Measurements from ENCODE around the gene SHLD2. TPM values are rescaled to one million over a fixed set of nuclear protein-coding genes. Genes with fewer than 3 reads are reported as not detected.

SHLD2 gene
- total and polyA plus RNA-seq, 2 of the 13 experiments (the other 11 are each of a cell fraction or from before 2014, with no cell fraction given), result 25.7 to 53.7 TPM

DNA sequence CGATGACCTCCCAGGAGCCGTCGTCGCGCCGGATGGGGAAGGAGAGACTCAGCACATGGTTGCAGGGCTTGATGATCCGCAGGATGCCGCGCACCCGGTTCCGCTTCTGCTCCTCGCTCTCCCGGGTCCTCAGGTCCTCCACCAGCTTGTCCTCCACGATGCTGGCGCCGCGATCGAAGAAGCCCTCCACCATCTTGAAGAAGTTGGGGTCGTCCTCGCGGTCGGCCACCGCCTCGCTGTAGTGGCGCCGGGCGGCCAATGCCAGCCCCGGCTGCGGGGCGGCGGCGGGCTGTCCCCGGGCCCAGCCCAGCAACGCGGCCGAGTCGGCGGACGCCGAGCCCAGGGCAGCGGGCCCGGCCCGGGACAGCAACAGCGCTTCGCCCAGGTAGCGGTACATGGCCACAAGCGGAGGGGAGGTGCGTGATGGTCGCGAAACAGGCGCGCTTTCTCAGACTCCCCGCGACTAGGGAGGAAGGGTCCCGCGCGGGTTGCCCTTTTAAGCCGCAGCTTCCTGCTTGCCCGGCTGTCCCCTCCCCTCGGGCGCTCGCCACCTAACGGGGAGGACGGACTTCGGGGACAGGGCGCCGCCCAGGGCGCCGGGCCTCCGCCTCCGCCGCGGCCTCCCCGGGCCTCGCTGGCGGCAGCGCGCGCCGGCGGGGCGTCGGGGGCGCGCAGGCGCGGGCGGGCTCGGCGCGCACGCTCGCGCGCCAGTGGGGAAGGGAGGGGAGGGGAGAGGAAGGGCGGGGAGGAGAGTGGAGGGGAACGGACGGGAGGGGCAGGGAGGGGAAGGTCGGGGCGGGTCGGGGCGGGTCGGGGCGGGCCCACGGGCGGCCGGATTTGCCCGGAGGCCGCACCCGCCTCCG lies at the start of gene SHLD2, which contains the start of gene GLUD1 (continued):
- TF ChIP-seq MTF2 (CRISPR knock-in tag; IDR thresholded peaks at IDR 0.05; ENCODE audit: borderline replicate concordance), result no peak
- TF ChIP-seq, protein P1, sequence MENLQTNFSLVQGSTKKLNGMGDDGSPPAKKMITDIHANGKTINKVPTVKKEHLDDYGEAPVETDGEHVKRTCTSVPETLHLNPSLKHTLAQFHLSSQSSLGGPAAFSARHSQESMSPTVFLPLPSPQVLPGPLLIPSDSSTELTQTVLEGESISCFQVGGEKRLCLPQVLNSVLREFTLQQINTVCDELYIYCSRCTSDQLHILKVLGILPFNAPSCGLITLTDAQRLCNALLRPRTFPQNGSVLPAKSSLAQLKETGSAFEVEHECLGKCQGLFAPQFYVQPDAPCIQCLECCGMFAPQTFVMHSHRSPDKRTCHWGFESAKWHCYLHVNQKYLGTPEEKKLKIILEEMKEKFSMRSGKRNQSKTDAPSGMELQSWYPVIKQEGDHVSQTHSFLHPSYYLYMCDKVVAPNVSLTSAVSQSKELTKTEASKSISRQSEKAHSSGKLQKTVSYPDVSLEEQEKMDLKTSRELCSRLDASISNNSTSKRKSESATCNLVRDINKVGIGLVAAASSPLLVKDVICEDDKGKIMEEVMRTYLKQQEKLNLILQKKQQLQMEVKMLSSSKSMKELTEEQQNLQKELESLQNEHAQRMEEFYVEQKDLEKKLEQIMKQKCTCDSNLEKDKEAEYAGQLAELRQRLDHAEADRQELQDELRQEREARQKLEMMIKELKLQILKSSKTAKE (CRISPR knock-in tag; IDR thresholded peaks at IDR 0.05; ENCODE audit: borderline replicate concordance), result no peak
- TF ChIP-seq ZNF678 (CRISPR knock-in tag; IDR thresholded peaks at IDR 0.05), result no peak
- no peak for TF ChIP-seq ZNF230 (CRISPR knock-in tag; IDR thresholded peaks at IDR 0.05)
- TF ChIP-seq, protein P2, sequence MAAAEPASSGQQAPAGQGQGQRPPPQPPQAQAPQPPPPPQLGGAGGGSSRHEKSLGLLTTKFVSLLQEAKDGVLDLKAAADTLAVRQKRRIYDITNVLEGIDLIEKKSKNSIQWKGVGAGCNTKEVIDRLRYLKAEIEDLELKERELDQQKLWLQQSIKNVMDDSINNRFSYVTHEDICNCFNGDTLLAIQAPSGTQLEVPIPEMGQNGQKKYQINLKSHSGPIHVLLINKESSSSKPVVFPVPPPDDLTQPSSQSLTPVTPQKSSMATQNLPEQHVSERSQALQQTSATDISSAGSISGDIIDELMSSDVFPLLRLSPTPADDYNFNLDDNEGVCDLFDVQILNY (CRISPR knock-in tag; conservative IDR thresholded peaks at IDR 0.05), result no peak
- TF ChIP-seq CCDC6 (CRISPR knock-in tag; IDR thresholded peaks at IDR 0.05), result peak; percentile 80
- TF ChIP-seq EP300 (IDR thresholded peaks at IDR 0.05; ENCODE audit: low read depth in 2 of 2, low read length in 2 of 2), result no peak
- no peak for TF ChIP-seq EP300 (CRISPR knock-in tag; IDR thresholded peaks at IDR 0.05; ENCODE audit: borderline replicate concordance)
- TF ChIP-seq, protein P3, sequence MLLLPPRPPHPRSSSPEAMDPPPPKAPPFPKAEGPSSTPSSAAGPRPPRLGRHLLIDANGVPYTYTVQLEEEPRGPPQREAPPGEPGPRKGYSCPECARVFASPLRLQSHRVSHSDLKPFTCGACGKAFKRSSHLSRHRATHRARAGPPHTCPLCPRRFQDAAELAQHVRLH (CRISPR knock-in tag; IDR thresholded peaks at IDR 0.05; ENCODE audit: borderline replicate concordance, low read depth), result no peak; the same call in 1 of the 2 replicates
- peak; percentile 75 for TF ChIP-seq EED (CRISPR knock-in tag; IDR thresholded peaks at IDR 0.05)
- TF ChIP-seq, protein P4, sequence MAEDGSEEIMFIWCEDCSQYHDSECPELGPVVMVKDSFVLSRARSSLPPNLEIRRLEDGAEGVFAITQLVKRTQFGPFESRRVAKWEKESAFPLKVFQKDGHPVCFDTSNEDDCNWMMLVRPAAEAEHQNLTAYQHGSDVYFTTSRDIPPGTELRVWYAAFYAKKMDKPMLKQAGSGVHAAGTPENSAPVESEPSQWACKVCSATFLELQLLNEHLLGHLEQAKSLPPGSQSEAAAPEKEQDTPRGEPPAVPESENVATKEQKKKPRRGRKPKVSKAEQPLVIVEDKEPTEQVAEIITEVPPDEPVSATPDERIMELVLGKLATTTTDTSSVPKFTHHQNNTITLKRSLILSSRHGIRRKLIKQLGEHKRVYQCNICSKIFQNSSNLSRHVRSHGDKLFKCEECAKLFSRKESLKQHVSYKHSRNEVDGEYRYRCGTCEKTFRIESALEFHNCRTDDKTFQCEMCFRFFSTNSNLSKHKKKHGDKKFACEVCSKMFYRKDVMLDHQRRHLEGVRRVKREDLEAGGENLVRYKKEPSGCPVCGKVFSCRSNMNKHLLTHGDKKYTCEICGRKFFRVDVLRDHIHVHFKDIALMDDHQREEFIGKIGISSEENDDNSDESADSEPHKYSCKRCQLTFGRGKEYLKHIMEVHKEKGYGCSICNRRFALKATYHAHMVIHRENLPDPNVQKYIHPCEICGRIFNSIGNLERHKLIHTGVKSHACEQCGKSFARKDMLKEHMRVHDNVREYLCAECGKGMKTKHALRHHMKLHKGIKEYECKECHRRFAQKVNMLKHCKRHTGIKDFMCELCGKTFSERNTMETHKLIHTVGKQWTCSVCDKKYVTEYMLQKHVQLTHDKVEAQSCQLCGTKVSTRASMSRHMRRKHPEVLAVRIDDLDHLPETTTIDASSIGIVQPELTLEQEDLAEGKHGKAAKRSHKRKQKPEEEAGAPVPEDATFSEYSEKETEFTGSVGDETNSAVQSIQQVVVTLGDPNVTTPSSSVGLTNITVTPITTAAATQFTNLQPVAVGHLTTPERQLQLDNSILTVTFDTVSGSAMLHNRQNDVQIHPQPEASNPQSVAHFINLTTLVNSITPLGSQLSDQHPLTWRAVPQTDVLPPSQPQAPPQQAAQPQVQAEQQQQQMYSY (CRISPR knock-in tag; IDR thresholded peaks at IDR 0.05), result no peak
- no peak for TF ChIP-seq ONECUT2 (CRISPR knock-in tag; IDR thresholded peaks at IDR 0.05)
- TF ChIP-seq ZNF138 (CRISPR knock-in tag; IDR thresholded peaks at IDR 0.05; ENCODE audit: low read depth), result 0 out of 2 replicates have a peak, but pooled peaks have one; percentile 66
- no peak for TF ChIP-seq RNF2 (conservative IDR thresholded peaks at IDR 0.05; ENCODE audit: low read depth)
- no peak for TF ChIP-seq ZNF883 (CRISPR knock-in tag; IDR thresholded peaks at IDR 0.05; ENCODE audit: not compliant biosample characterization)
- TF ChIP-seq ZNF567 (CRISPR knock-in tag; IDR thresholded peaks at IDR 0.05; ENCODE audit: borderline replicate concordance), result no peak
- TF ChIP-seq, protein P5, sequence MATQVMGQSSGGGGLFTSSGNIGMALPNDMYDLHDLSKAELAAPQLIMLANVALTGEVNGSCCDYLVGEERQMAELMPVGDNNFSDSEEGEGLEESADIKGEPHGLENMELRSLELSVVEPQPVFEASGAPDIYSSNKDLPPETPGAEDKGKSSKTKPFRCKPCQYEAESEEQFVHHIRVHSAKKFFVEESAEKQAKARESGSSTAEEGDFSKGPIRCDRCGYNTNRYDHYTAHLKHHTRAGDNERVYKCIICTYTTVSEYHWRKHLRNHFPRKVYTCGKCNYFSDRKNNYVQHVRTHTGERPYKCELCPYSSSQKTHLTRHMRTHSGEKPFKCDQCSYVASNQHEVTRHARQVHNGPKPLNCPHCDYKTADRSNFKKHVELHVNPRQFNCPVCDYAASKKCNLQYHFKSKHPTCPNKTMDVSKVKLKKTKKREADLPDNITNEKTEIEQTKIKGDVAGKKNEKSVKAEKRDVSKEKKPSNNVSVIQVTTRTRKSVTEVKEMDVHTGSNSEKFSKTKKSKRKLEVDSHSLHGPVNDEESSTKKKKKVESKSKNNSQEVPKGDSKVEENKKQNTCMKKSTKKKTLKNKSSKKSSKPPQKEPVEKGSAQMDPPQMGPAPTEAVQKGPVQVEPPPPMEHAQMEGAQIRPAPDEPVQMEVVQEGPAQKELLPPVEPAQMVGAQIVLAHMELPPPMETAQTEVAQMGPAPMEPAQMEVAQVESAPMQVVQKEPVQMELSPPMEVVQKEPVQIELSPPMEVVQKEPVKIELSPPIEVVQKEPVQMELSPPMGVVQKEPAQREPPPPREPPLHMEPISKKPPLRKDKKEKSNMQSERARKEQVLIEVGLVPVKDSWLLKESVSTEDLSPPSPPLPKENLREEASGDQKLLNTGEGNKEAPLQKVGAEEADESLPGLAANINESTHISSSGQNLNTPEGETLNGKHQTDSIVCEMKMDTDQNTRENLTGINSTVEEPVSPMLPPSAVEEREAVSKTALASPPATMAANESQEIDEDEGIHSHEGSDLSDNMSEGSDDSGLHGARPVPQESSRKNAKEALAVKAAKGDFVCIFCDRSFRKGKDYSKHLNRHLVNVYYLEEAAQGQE (IDR thresholded peaks at IDR 0.05; ENCODE audit: borderline replicate concordance in 1 of 2, low read depth in 1 of 2, low read length in 2 of 2), result peak in 1 of 2 experiments; percentile 75; a peak in 1 of 4 replicates
